Islet of Langerhans (tissue), 1 donor: ENCODE measurements around the gene GPA33.

Experiments
- FAIRE-seq: peaks from one replicate; lab custom pipeline; 2011; peaks lifted over from hg19 to GRCh38; lab: Jason Lieb, UNC

Gene GPA33

DNA sequence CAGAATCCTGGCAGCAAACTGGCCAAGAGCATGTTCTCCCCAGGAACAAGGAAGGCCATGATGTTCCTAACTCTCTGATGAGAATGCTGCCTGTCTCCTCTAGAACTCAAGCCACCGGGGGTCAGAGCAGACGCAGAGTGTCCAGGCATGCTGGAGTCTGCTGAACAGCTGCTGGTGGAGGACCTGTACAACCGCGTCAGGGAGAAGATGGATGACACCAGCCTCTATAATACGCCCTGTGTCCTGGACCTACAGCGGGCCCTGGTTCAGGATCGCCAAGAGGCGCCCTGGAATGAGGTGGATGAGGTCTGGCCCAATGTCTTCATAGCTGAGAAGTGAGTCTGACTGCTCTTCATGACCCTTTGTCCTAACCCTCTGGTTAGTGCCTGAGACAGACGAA lies 27.0 kb upstream of the GPA33 start:
- FAIRE-seq, result no peak

- FAIRE-seq, result no peak
Observed at GRCh38 chr1:167116174-167116573, 26.0 kb upstream of the GPA33 start.

GRCh38 chr1:167115655-167116054 lies 25.5 kb upstream of the GPA33 start:
- FAIRE-seq, result no peak

GRCh38 chr1:167114725-167115124 lies 24.5 kb upstream of the GPA33 start:
- FAIRE-seq, result no peak

DNA sequence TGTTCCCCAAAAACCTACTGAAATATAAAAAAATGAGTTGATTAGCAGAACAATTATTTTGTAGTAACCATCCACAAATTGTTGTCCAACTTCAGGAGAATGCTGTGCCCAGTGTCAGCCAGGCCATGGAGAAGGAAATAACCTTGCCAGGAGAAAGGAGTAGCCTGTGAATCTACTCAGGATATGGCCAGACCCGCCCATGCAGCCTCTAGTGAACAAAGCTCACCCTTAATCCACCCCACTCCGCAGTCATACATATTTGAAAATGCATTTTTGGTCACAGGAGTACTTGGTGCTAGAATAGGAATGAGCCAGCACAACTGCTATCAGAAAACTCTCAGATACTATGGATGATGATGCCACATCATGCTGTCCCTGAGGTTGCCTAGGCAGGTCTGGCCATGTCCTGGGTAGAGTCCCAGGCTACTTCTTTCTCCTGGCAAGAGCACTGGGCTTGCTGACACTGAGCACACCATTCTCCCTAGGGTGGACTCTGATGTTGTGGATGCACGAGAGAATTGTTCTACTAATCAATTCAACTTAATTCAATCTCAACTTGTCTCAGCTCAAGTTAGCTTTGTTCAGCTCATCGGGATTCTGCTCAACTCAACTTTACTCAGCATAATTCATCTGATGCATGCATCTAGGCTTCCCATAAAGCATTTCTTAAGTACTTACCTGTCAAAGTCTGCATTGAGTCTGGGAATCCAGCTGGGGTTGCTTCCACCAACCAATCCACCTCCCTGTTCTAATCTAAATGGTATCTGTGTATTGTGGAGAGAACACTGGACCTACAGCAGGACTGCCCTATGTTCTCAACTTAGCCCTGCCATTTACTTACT lies 21.9 kb upstream of the GPA33 start:
- FAIRE-seq, result no peak

DNA sequence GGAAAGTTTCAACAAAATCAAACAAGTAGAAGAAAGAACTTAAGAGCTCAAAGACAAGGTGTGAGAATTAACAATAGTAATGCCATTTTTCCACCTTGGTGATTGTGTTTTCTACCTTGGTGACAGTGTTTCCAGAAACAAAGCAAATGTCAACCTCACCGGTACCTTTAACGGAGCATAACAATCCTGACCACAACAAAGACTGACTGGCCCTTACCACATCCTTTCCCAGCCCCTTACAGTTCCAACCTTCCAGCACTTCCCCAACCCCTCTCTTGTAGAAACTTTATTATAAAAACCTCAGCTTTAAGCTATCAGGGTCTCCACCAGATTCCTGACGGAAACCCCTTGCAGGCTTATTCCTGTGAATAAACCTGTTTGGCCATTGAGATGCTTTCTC lies 20.4 kb upstream of the GPA33 start:
- no peak for FAIRE-seq

- FAIRE-seq, result no peak
Observed at GRCh38 chr1:167109125-167109524, 18.9 kb upstream of the GPA33 start.

GRCh38 chr1:167107456-167107855 lies 17.3 kb upstream of the GPA33 start:
- FAIRE-seq, result no peak

- no peak for FAIRE-seq
Observed at GRCh38 chr1:167106119-167106461, 15.9 kb upstream of the GPA33 start.

DNA sequence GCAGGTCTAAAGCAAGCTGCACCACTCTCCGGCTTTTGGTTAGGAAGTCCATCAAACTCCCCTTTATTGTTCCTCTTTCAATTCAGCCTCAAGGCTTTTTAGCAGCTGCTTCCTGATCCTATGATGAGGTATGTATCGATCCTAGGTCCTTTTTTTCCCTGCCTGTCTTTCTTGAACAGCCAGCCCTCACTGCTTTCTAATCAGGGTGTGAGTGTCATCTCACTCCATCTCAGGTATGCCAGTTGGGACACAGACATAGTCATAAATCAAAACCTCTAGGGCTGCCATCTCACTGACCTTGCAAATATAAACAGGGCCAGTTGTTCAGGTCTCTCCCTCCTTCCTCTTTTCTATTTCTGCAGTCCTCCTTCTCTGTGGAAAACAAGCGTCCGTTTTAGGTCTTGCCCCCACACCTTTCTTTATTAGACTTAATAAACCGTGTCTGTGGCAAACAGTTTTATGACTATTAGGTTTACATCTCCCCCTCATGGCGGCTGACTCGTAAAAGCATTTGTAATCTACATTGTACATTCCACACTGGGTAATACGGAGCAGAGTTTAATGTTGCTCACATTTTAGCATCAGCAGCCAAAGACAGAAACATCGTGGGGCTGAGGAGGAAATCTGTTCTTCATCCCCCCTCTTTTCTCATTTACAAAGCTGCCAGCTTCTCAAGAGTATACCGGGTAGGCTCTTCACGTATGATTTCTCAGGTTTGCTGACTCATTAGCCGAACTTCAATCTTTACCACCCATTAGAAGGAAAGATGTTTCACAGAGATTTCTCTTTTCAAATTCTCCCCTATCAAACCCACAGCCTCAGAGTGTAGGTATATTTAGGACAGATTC lies 15.3 kb upstream of the GPA33 start:
- FAIRE-seq, result no peak

DNA sequence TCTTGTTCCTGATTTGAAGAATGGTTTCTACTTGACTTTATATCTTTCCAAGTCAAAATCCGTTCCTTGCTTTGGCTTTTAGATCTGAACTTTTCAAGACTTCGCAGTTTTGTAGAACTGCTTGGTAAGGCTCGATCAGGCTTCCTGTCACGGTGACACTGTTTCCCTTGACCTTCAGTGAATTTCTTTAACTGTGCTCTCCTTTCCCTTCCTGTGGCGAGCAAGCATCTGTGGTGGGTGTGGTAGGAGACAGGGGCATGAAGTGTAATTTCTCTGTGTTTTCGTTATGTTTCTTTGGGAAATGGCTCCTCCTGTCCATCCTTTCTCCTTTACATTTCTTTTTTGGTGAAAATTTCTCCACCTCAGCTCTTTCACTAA lies 14.1 kb upstream of the GPA33 start:
- FAIRE-seq, result no peak

GRCh38 chr1:167102906-167103573 lies 12.9 kb upstream of the GPA33 start:
- FAIRE-seq, result no peak

DNA sequence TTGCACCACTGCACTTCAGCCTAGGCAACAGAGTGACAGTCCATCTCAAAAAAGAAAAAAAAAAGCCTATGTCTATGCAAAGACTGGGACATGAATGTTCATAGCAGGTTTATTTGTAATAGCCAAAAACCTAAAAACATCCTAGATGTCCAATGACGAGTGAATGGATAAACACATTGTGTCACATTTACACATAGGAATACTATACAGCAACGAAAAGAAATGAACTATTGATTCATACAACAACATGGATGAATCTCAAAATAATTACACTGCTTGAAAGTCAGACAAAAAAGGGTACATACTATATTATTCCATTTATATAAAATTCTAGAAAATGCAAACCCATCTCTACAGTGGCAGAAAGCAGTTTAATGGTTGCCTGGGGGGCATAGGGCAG lies 11.6 kb upstream of the GPA33 start:
- no peak for FAIRE-seq

GRCh38 chr1:167100730-167101129 lies 10.6 kb upstream of the GPA33 start:
- FAIRE-seq, result no peak

- no peak for FAIRE-seq
Observed at GRCh38 chr1:167099851-167100250, 9.7 kb upstream of the GPA33 start.

- no peak for FAIRE-seq
Observed at GRCh38 chr1:167095368-167095767, 5.2 kb upstream of the GPA33 start.

DNA sequence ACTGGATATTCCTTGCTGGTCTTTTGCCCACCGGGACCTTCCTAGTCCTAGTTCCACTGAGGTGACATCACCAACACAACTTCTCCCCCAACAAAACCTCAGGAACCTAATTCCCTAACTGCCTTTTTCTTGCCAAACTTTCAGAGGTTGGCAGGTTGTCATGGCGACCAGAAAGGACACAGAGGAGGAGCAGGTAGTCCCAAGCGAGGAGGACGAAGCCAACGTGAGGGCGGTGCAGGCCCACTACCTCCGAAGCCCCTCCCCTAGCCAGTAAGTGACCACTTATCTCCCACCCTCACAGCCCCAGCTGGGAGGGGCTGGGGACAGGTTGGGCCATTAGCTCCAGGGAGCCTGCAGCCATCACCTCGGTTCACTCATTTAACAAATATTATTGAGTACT lies 4.5 kb upstream of the GPA33 start:
- no peak for FAIRE-seq

- no peak for FAIRE-seq
Observed at GRCh38 chr1:167093846-167094516, 3.8 kb upstream of the GPA33 start, which contains the start of gene STYXL2. Gene STYXL2, plus strand, starts transcription at chr1:167094075. Its CDS starts 775 bp downstream, at chr1:167094850.

DNA sequence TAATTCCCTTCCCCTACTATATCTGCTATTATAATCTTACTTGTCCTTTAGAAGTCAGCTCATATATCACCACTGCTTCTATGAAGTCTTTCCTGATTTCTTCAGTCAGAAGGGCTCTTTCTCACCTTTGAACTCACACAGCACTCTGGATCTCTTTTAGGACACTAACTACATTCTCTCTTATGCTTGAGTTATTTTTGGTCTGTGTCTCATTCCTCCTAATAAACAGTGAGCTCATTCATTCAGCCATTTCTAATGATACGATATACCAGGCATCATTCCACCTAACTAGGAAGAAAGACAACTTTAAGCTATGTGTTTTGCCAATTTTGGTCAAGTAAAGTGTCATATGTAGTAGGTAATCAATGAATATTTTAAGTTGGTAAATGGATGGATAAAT lies 2.5 kb upstream of the GPA33 start:
- FAIRE-seq, result no peak

DNA sequence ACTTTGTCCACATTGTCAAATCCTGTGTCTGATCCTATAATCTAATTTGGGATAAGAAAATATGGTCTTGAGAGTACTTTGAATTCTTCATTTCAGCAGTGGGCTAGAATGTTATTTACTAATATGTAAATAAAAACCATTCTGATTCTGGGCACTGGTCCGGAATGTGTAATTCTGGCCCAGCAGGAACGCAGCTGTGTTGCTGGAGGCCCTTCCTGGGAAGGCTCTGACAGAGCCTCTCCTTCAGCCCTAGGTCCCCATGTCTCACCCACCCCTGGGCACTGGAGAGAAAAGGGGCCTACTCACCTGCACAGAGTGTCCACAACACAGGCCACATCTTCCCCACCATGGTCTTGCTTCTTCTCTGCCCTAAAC lies 251 bp downstream of the GPA33 start:
- no peak for FAIRE-seq

DNA sequence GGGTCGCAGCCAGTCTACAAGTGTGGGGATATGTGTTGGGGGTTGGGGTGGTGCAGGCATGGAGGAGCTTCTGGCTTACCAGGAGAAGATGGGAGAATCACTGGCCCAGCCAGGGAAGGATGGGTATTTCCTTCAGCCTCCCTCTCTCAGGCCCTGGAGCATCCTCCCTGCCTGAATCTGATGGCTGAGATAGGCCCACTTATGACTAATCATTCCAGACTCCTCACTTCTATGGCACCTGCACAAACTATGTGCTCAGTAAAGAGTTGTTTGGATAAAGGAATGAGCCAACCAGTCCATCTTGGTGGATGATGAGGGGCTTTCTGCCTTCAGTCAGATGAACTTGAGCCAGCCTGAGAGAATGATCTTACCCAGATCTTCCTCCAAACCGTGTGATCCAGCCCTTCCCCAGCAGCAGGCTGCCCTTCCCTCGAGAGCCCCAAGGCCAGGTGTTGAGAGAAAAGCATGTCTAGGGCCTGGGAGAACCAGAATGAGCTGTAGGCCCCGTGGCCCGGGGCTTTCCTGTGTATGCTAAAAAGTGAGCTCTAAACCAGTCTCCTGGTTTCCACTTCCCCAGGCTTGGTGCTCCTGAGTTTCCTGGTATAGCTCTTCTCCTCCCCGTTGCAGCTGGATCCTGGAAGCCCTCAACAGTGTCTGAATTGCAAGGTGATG lies 1.3 kb downstream of the GPA33 start:
- FAIRE-seq, result no peak

- no peak for FAIRE-seq
Observed at GRCh38 chr1:167086768-167087167, 3.4 kb downstream of the GPA33 start.
